HG02588 (cell line): Measurements from ENCODE around the gene RAB3C.
"Not testable (repeated sequence)": the region's sequence is repeated elsewhere in the genome, so short reads cannot be mapped to it uniquely, and the experiment has no call there.

Experiments
- ATAC-seq: cut with Tn5 transposase; IDR thresholded peaks from one replicate; pipeline ENCODE4 v1.9.1; 2021; ENCODE audit warnings: mild to moderate bottlenecking, moderate library complexity; ENCODE audit not compliant: unreplicated experiment

The RAB3C gene

GRCh38 chr5:58600613-58601012 lies 17.7 kb downstream of the RAB3C start:
- not testable (repeated sequence) for ATAC-seq

- not testable (repeated sequence) for ATAC-seq
Measured at GRCh38 chr5:58602889-58603288, 20.0 kb downstream of the RAB3C start.

GRCh38 chr5:58606064-58606463 lies 23.2 kb downstream of the RAB3C start:
- ATAC-seq: no peak

- ATAC-seq: no peak
Measured at GRCh38 chr5:58615972-58616371, 33.1 kb downstream of the RAB3C start.

GRCh38 chr5:58617241-58617640 lies 34.4 kb downstream of the RAB3C start:
- no peak for ATAC-seq

- ATAC-seq: no peak
Measured at GRCh38 chr5:58620336-58620735, 37.5 kb downstream of the RAB3C start.

- ATAC-seq: no peak
Measured at GRCh38 chr5:58622936-58623871, 40.3 kb downstream of the RAB3C start.

GRCh38 chr5:58628626-58629025 lies 45.8 kb downstream of the RAB3C start:
- ATAC-seq: no peak

- ATAC-seq: no peak
Measured at GRCh38 chr5:58629271-58630159, 46.6 kb downstream of the RAB3C start.

- ATAC-seq: no peak
Measured at GRCh38 chr5:58631895-58632294, 49.0 kb downstream of the RAB3C start.

- ATAC-seq: no peak
Measured at GRCh38 chr5:58635416-58635815, 52.5 kb downstream of the RAB3C start.

- no peak for ATAC-seq
Measured at GRCh38 chr5:58640011-58640410, 57.1 kb downstream of the RAB3C start.

- no peak for ATAC-seq
Measured at GRCh38 chr5:58641533-58641932, 58.7 kb downstream of the RAB3C start.

GRCh38 chr5:58648846-58649245 lies 66.0 kb downstream of the RAB3C start:
- no peak for ATAC-seq

- no peak for ATAC-seq
Measured at GRCh38 chr5:58649716-58650115, 66.8 kb downstream of the RAB3C start.

GRCh38 chr5:58653521-58653920 lies 70.6 kb downstream of the RAB3C start:
- ATAC-seq: no peak

- no peak for ATAC-seq
Measured at GRCh38 chr5:58666141-58666540, 83.3 kb downstream of the RAB3C start.

- ATAC-seq: no peak
Measured at GRCh38 chr5:58666598-58667581, 84.0 kb downstream of the RAB3C start.

GRCh38 chr5:58670582-58670981 lies 87.7 kb downstream of the RAB3C start:
- ATAC-seq: no peak

- ATAC-seq: no peak
Measured at GRCh38 chr5:58671155-58671554, 88.3 kb downstream of the RAB3C start.
